Glutamatergic neuron (in vitro differentiated cells): ENCODE measurements around the gene CCL7. TPM values are rescaled to one million over a fixed set of nuclear protein-coding genes. Genes with fewer than 3 reads are reported as not detected.

Source experiments
- DNase-seq: peaks from one replicate; pipeline ENCODE4 v3.0.0; 2022
- H3K27ac Mint-ChIP-seq: one replicate; pipeline ENCODE4 v1.8.0; 2020; ENCODE audit warnings: mild to moderate bottlenecking, mixed read lengths, inconsistent platforms; ENCODE audit not compliant: unreplicated experiment
- H3K27me3 Mint-ChIP-seq: one replicate; pipeline ENCODE4 v1.8.0; 2020; ENCODE audit warnings: mild to moderate bottlenecking, moderate library complexity, mixed read lengths, inconsistent platforms; ENCODE audit not compliant: unreplicated experiment
- H3K36me3 Mint-ChIP-seq: one replicate; pipeline ENCODE4 v1.8.0; 2020; ENCODE audit warnings: mild to moderate bottlenecking, mixed read lengths, inconsistent platforms; ENCODE audit not compliant: unreplicated experiment
- H3K4me1 Mint-ChIP-seq: one replicate; pipeline ENCODE4 v1.8.0; 2020; ENCODE audit warnings: mild to moderate bottlenecking, low read depth, mixed read lengths, inconsistent platforms; ENCODE audit not compliant: unreplicated experiment
- H3K4me3 Mint-ChIP-seq: one replicate; pipeline ENCODE4 v1.8.0; 2020; ENCODE audit warnings: mild to moderate bottlenecking, mixed read lengths, inconsistent platforms; ENCODE audit not compliant: unreplicated experiment
- H3K9me3 Mint-ChIP-seq: one replicate; pipeline ENCODE4 v1.8.0; 2020; ENCODE audit warnings: mild to moderate bottlenecking, moderate library complexity, mixed read lengths, inconsistent platforms; ENCODE audit not compliant: unreplicated experiment
- CTCF ChIP-seq: fragments of 200-600 bp; sonication (generic); IDR thresholded peaks from one replicate; pipeline ENCODE4 v1.5.0; 2021; ENCODE audit not compliant: partially characterized antibody, unreplicated experiment
- total RNA-seq: library from RNA; stranded (reverse); fragmentation: NEBNext Ultra II Directional; extraction: Animal tissue kit (Norgen Biotek cat#: 25700); gene quantifications from one replicate; pipeline ENCODE4 v1.2.1, GENCODE V29; 2021; ENCODE audit not compliant: unreplicated experiment

The CCL7 gene
- total RNA-seq, 1 donor from 2014 or later, result not detected

- H3K4me3 Mint-ChIP-seq, result no peak overlapping the region
- DNase-seq, result no peak
- no peak for TF ChIP-seq CTCF
- no peaks in the 10 kb centered on the region for H3K36me3 Mint-ChIP-seq
- H3K9me3 Mint-ChIP-seq, result no peaks in the 10 kb centered on the region
- H3K4me1 Mint-ChIP-seq, result peaks cover 2% of the 10 kb centered on the region
- H3K27ac Mint-ChIP-seq, result no peak overlapping the region
- H3K27me3 Mint-ChIP-seq, result peaks cover 2% of the 10 kb centered on the region
These were observed 6.8 kb downstream of the CCL7 start for GRCh38 chr17:34276826-34277225.

- Mint-ChIP-seq H3K9me3 (no peaks in the 10 kb centered on the region), H3K4me1 (no peaks in the 10 kb centered on the region), H3K27me3 (no peaks in the 10 kb centered on the region), H3K36me3 (no peaks in the 10 kb centered on the region), H3K4me3 (no peak overlapping the region), H3K27ac (no peak overlapping the region)
- no peak for TF ChIP-seq CTCF
- DNase-seq, result no peak
These were observed 13.6 kb downstream of the CCL7 start for GRCh38 chr17:34283571-34283970.

- Mint-ChIP-seq H3K36me3 (no peaks in the 10 kb centered on the region), H3K27ac (no peak within 1 kb of the TSS), H3K4me1 (no peaks in the 10 kb centered on the region), H3K4me3 (no peak within 1 kb of the TSS), H3K9me3 (no peaks in the 10 kb centered on the region), H3K27me3 (peaks cover 1% of the 10 kb centered on the region)
- TF ChIP-seq CTCF, result no peak
- no peak for DNase-seq
These were observed 15.3 kb downstream of the CCL7 start, which contains the start of gene CCL11 for GRCh38 chr17:34285286-34285792. Gene CCL11 (plus strand): TSS chr17:34285742. CDS start chr17:34285809, 67 bp downstream.

- H3K4me1 Mint-ChIP-seq, result no peaks in the 10 kb centered on the region
- H3K27ac Mint-ChIP-seq, result no peak overlapping the region
- no peak overlapping the region for H3K4me3 Mint-ChIP-seq
- TF ChIP-seq CTCF, result no peak
- DNase-seq, result no peak
- H3K36me3 Mint-ChIP-seq, result no peaks in the 10 kb centered on the region
- peaks cover 2% of the 10 kb centered on the region for H3K27me3 Mint-ChIP-seq
- H3K9me3 Mint-ChIP-seq, result no peaks in the 10 kb centered on the region
These were observed 17.9 kb downstream of the CCL7 start for GRCh38 chr17:34287875-34288274.

- TF ChIP-seq CTCF, result no peak
- Mint-ChIP-seq H3K9me3 (peaks cover under 1% of the 10 kb centered on the region), H3K4me3 (no peak overlapping the region), H3K27me3 (peaks cover 2% of the 10 kb centered on the region), H3K4me1 (no peaks in the 10 kb centered on the region), H3K27ac (no peak overlapping the region), H3K36me3 (no peaks in the 10 kb centered on the region)
- DNase-seq, result no peak
These were observed 20.6 kb downstream of the CCL7 start for GRCh38 chr17:34290586-34290985.
